ENCODE results near the gene SDR39U1.

The SDR39U1 gene

DNA sequence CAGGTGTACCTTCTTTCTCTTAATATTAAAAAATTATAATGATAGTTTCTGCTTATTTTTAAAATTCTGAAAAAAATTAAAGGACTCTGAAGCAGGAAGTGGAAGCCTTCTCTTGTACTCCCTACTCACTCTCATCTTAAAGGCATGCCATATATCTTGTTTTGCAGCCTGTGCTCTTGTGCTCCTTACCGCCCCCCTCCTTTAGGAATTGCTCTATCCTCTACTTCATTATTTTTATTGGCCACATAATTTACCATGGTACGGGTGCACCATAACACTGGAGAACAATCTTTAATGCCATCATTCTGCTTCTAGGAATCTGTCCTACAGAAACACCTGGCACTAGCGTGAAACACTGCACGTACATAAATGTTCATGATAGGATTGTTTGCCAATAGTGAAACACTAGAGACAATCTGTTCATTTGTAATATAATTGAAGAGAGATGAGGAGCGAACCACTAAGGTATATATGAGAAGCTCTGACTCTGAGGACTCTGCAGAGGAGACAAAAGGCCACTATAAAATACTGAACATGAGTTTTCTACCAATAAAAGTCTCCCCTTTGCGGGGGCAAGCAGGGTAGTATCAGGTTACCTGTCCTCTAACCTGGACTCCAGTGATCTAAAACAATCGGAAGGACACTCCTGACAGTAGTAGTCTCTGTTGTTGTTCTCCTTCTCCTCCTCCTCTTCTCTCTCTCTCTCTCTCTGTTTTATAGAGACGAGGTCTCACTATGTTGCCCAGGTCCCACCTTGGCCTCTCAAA, 50.1 kb downstream of the SDR39U1 start:
- DNase-seq (ENCODE audit: extremely low read depth in 1 of 2, low read depth in 1 of 2), result no peak

- no peak for DNase-seq (ENCODE audit: extremely low read depth in 1 of 2, low read depth in 1 of 2)
Observed at GRCh38 chr14:24390701-24391468, 51.7 kb downstream of the SDR39U1 start.
